IMR-90 (cell line): ENCODE measurements around the gene RASGRP4. TPM values are rescaled to one million over a fixed set of nuclear protein-coding genes. Genes with fewer than 3 reads are reported as not detected.

Source experiments
- ATAC-seq: fragments of 200-7000 bp; cut with Tn5 transposase; 2 replicates; pipeline ENCODE4 v1.9.1; 2020; ENCODE audit warnings: low read depth, mild to moderate bottlenecking, moderate library complexity
- BruUV-seq: library from RNA; stranded (reverse); fragments of 400-500 nt; replicated peaks from 2 replicates; lab custom pipeline; 2021; lab: Mats Ljungman, UMichigan
- CTCF ChIA-PET: fragments of 300-600 bp; formaldehyde crosslinking; extraction: SDS; loops from one replicate; lab custom pipeline; 2021; ENCODE audit warnings: antibody characterized with exemption; lab: Yijun Ruan, JAX
- POLR2A ChIA-PET: fragments of 300-600 bp; sonication (Branson Sonifier 250); formaldehyde crosslinking; loops from one replicate; lab custom pipeline; 2022; ENCODE audit warnings: antibody characterized with exemption; ENCODE audit not compliant: unreplicated experiment; lab: Charles Lee
- DNase-seq: peaks from one replicate; pipeline ENCODE4 v3.0.0; 2013
- H2AFZ ChIP-seq: replicated peaks from 2 replicates; pipeline ENCODE3; 2013; ENCODE audit warnings: low read length, mild to moderate bottlenecking; ENCODE audit not compliant: poor library complexity
- H2AK5ac ChIP-seq: 2 replicates; pipeline ENCODE4 v1.6.1; 2013; ENCODE audit warnings: low read depth, low read length, inconsistent platforms
- H2AK9ac ChIP-seq: replicated peaks from 2 replicates; pipeline ENCODE3; 2013; ENCODE audit warnings: mild to moderate bottlenecking, low read depth, low read length, moderate library complexity; ENCODE audit not compliant: poor library complexity
- H2BK120ac ChIP-seq: 2 replicates; pipeline ENCODE4 v1.6.1; 2013; ENCODE audit warnings: low read depth, low read length, inconsistent platforms
- H2BK15ac ChIP-seq: 3 replicates; pipeline ENCODE4 v1.6.1; 2013; ENCODE audit warnings: low read depth, low read length, inconsistent platforms
- H2BK20ac ChIP-seq: 2 replicates; pipeline ENCODE4 v1.6.1; 2013; ENCODE audit warnings: low read depth, mild to moderate bottlenecking, inconsistent platforms, low read length, moderate library complexity
- H2BK5ac ChIP-seq: 2 replicates; pipeline ENCODE4 v1.6.1; 2013; ENCODE audit warnings: mild to moderate bottlenecking, low read depth, low read length, inconsistent platforms; ENCODE audit not compliant: poor library complexity, severe bottlenecking
- H3K14ac ChIP-seq: replicated peaks from 2 replicates; pipeline ENCODE4 v1.6.1; 2013; ENCODE audit warnings: low read depth, low read length, inconsistent platforms
- H3K18ac ChIP-seq: 2 replicates; pipeline ENCODE4 v1.6.1; 2013; ENCODE audit warnings: low read depth, low read length, control low read depth
- H3K23ac ChIP-seq: 2 replicates; pipeline ENCODE4 v1.6.1; 2013; ENCODE audit warnings: low read depth, low read length, inconsistent platforms
- H3K27ac ChIP-seq: 2 replicates; pipeline ENCODE4 v1.5.1; 2013; ENCODE audit warnings: mild to moderate bottlenecking, control low read depth, low read length; ENCODE audit not compliant: insufficient read depth
- H3K27me3 ChIP-seq: 2 replicates; pipeline ENCODE4 v1.6.1; 2013; ENCODE audit warnings: low read length; ENCODE audit not compliant: control insufficient read depth, insufficient read depth
- H3K36me3 ChIP-seq: 2 replicates; pipeline ENCODE4 v1.6.1; 2013; ENCODE audit warnings: low read length, mixed read lengths; ENCODE audit not compliant: control insufficient read depth, insufficient read depth
- H3K4ac ChIP-seq: 2 replicates; pipeline ENCODE4 v1.6.1; 2013; ENCODE audit warnings: low read depth, low read length, inconsistent platforms
- H3K4me1 ChIP-seq: 2 replicates; pipeline ENCODE4 v1.6.1; 2013; ENCODE audit warnings: low read length, mixed read lengths; ENCODE audit not compliant: control insufficient read depth, insufficient read depth
- H3K4me2 ChIP-seq: 2 replicates; pipeline ENCODE4 v1.6.1; 2013; ENCODE audit warnings: low read depth, mild to moderate bottlenecking, control low read depth, low read length, moderate library complexity
- H3K4me3 ChIP-seq: 2 replicates; pipeline ENCODE4 v1.5.1; 2013; ENCODE audit warnings: low read depth, mild to moderate bottlenecking, control low read depth, low read length, moderate library complexity; ENCODE audit not compliant: insufficient read depth
- H3K56ac ChIP-seq: 2 replicates; pipeline ENCODE4 v1.6.1; 2013; ENCODE audit warnings: low read length, inconsistent platforms; ENCODE audit not compliant: insufficient read depth; ENCODE audit errors: extremely low read depth
- H3K79me1 ChIP-seq, 2 experiments: 2 replicates each; pipeline ENCODE4 v1.6.1; 2013; ENCODE audit warnings: low read length in 2 of 2, inconsistent platforms in 1 of 2, low read depth in 1 of 2
- H3K9ac ChIP-seq: 2 replicates; pipeline ENCODE4 v1.6.1; 2013; ENCODE audit warnings: low read depth, low read length, control low read depth
- H3K9me1 ChIP-seq: 2 replicates; pipeline ENCODE4 v1.6.1; 2013; ENCODE audit warnings: low read length, inconsistent platforms; ENCODE audit not compliant: insufficient read depth
- H3K9me3 ChIP-seq: 2 replicates; pipeline ENCODE4 v1.6.1; 2013; ENCODE audit warnings: low read length; ENCODE audit not compliant: control insufficient read depth, insufficient read depth
- H4K20me1 ChIP-seq: 2 replicates; pipeline ENCODE4 v1.6.1; 2013; ENCODE audit warnings: low read length, inconsistent platforms; ENCODE audit not compliant: insufficient read depth
- H4K5ac ChIP-seq: 2 replicates; pipeline ENCODE4 v1.6.1; 2013; ENCODE audit warnings: mild to moderate bottlenecking, low read depth, low read length, control low read depth
- H4K8ac ChIP-seq, 2 experiments: 2 replicates each; pipeline ENCODE4 v1.6.1; 2013; ENCODE audit warnings: low read depth in 2 of 2, low read length in 2 of 2, control low read depth in 1 of 2, inconsistent platforms in 1 of 2
- H4K91ac ChIP-seq: 2 replicates; pipeline ENCODE4 v1.6.1; 2013; ENCODE audit warnings: low read depth, low read length, inconsistent platforms; ENCODE audit not compliant: insufficient read depth
- BHLHE40 ChIP-seq: fragments of 150-350 bp; IDR thresholded peaks from 2 replicates; pipeline ENCODE4 v1.6.1; 2016; ENCODE audit warnings: mild to moderate bottlenecking, low read depth, low read length
- FOS ChIP-seq: fragments of 150-350 bp; IDR thresholded peaks from 2 replicates; pipeline ENCODE4 v1.6.1; 2016; ENCODE audit warnings: low read depth, low read length
- NFE2L2 ChIP-seq: fragments of 150-350 bp; IDR thresholded peaks from 2 replicates; pipeline ENCODE4 v1.6.1; 2016; ENCODE audit warnings: low read depth, mild to moderate bottlenecking, low read length
- RAD21 ChIP-seq: IDR thresholded peaks from 2 replicates; pipeline ENCODE4 v1.6.1; 2012; ENCODE audit warnings: low read length, improper control_type of control experiment
- USF2 ChIP-seq: fragments of 150-350 bp; IDR thresholded peaks from 2 replicates; pipeline ENCODE4 v1.6.1; 2017; ENCODE audit warnings: mild to moderate bottlenecking, antibody characterized with exemption, low read length, low read depth
- WGBS, 2 experiments: methylation state at CpG; one replicate each; pipeline versions ENCODE4 v1.1.5 to v1.1.7; 2013; ENCODE audit warnings: missing lambda C conversion rate in 2 of 2; ENCODE audit not compliant: insufficient read length in 1 of 2; ENCODE audit errors: extremely low coverage in 2 of 2; 5-methylcytosine and 5-hydroxymethylcytosine counted together
- dilution Hi-C: fragments of 300-500 bp; cut with HindIII; formaldehyde crosslinking; loops from one replicate; pipeline ENCODE4 v1.14.3; 2018; ENCODE audit warnings: low sequenced_read_pairs; ENCODE audit not compliant: unreplicated experiment
- in situ Hi-C: fragments of 300-500 bp; cut with MboI; formaldehyde crosslinking; loops from 3 replicates; pipeline ENCODE4 v1.14.3; 2019; ENCODE audit warnings: low sequenced_read_pairs, inconsistent platforms, mixed read lengths
- intact Hi-C: fragments of 100-400 bp; cut with micrococcal nuclease; formaldehyde crosslinking; loops from 2 replicates; pipeline ENCODE4 v1.10.0; 2022
- polyA plus RNA-seq, 3 experiments: library from polyadenylated mRNA; depleted of rRNA; stranded (reverse); fragments of >200 nt; gene quantifications; 2 replicates each; pipeline ENCODE4 v1.2.3, GENCODE V29; 2012; ENCODE audit warnings: low replicate concordance in 1 of 3
- total RNA-seq: library from RNA; depleted of rRNA; stranded (reverse); fragments of >200 nt; gene quantifications from 2 replicates; pipeline ENCODE4 v1.2.3, GENCODE V29; 2012

The RASGRP4 gene
- total and polyA plus RNA-seq, 2 of the 4 experiments (the other 2 are of a cell fraction): not detected

GRCh38 chr19:38369584-38369983, 56.4 kb downstream of the RASGRP4 start:
- in situ Hi-C loops (no loop called here), intact Hi-C loops (no loop called here)
- POLR2A ChIA-PET: no interaction called here

More at GRCh38 chr19:38369584-38369983, 56.4 kb downstream of the RASGRP4 start:
- no peak overlapping the region for H4K5ac ChIP-seq
- no CpG with 5 or more reads among the region's 2 CpGs for WGBS, 2 experiments
- dilution Hi-C loops: no loop called here
- H3K27me3 ChIP-seq: peaks cover 25% of the 10 kb centered on the region
- no peak overlapping the region for H3K23ac ChIP-seq
- H2BK20ac ChIP-seq: no peak overlapping the region
- no peaks in the 10 kb centered on the region for H3K36me3 ChIP-seq
- no peak overlapping the region for H3K18ac ChIP-seq
- no peaks in the 10 kb centered on the region for H3K9me1 ChIP-seq
- BruUV-seq: no TSS peak
- H3K9ac ChIP-seq: no peak overlapping the region
- no peak overlapping the region for H4K8ac ChIP-seq
- H4K91ac ChIP-seq: no peak overlapping the region
- TF ChIP-seq FOS (no peak), USF2 (no peak), RAD21 (no peak), NFE2L2 (no peak), BHLHE40 (no peak)
- H3K4me2 ChIP-seq: no peak overlapping the region
- H3K4me1 ChIP-seq: no peaks in the 10 kb centered on the region
- DNase-seq (no peak), ATAC-seq (no peak)
- CTCF ChIA-PET: no interaction called here
- H3K4me3 ChIP-seq: no peak overlapping the region
- no peak overlapping the region for H3K56ac ChIP-seq
- H3K14ac ChIP-seq: no peak overlapping the region
- no peak overlapping the region for H2BK15ac ChIP-seq
- no peaks in the 10 kb centered on the region for H3K79me1 ChIP-seq
- H3K27ac ChIP-seq: no peak overlapping the region
- H3K9me3 ChIP-seq: no peaks in the 10 kb centered on the region
- H2BK5ac ChIP-seq: no peak overlapping the region
- H2AK5ac ChIP-seq: no peak overlapping the region
- H4K20me1 ChIP-seq: no peaks in the 10 kb centered on the region
- H3K4ac ChIP-seq: no peak overlapping the region
- no peak overlapping the region for H2BK120ac ChIP-seq
- H2AK9ac ChIP-seq: no peak overlapping the region
- no peak overlapping the region for H2AFZ ChIP-seq
